Gastroesophageal sphincter (tissue), 4 donors: ENCODE results near the gene PPFIA1. TPM values are rescaled to one million over a fixed set of nuclear protein-coding genes. Genes with fewer than 3 reads are reported as not detected.

Source experiments
- ATAC-seq: fragments of 150-250 bp; one replicate; pipeline ENCODE4 v1.9.1; 2016; ENCODE audit warnings: mild to moderate bottlenecking, moderate library complexity
- H3K27ac ChIP-seq, 4 donors: fragments of 200-600 bp; sonication (generic) in 3 of 4; 1 replicate in 3 of 4; 2 replicates in 1 of 4; pipeline ENCODE4 v1.5.1; 2016 to 2019
- H3K27me3 ChIP-seq: fragments of 200-600 bp; sonication (generic); one replicate; pipeline ENCODE4 v1.5.1; 2019
- H3K36me3 ChIP-seq, 2 donors: fragments of 200-600 bp; sonication (generic); one replicate each; pipeline ENCODE4 v1.5.1; 2019; ENCODE audit warnings: control low read depth in 1 of 2
- H3K4me1 ChIP-seq, 3 donors: fragments of 200-600 bp; sonication (generic); 1 replicate in 2 of 3; 2 replicates in 1 of 3; pipeline ENCODE4 v1.5.1; 2016 to 2019; ENCODE audit warnings: control low read depth in 2 of 3
- H3K4me3 ChIP-seq, 2 donors: fragments of 200-600 bp; sonication (generic); one replicate each; pipeline ENCODE4 v1.5.1; 2019; ENCODE audit warnings: mild to moderate bottlenecking in 1 of 2, moderate library complexity in 1 of 2
- H3K9me3 ChIP-seq, 3 donors: fragments of 200-600 bp; sonication (generic); one replicate each; pipeline ENCODE4 v1.5.1; 2017 to 2019; ENCODE audit warnings: control low read depth in 2 of 3
- EP300 ChIP-seq: sonication (generic); formaldehyde crosslinking; IDR thresholded peaks from one replicate; pipeline ENCODE4 v1.6.1; 2017; ENCODE audit warnings: antibody characterized with exemption, mild to moderate bottlenecking
- POLR2A ChIP-seq, 2 donors: fragments of 450-650 bp; IDR thresholded peaks; one replicate each; pipeline ENCODE4 v1.6.1; 2017; ENCODE audit warnings: antibody characterized with exemption in 2 of 2, mild to moderate bottlenecking in 2 of 2, moderate library complexity in 1 of 2
- POLR2AphosphoS5 ChIP-seq: sonication (generic); formaldehyde crosslinking; IDR thresholded peaks from one replicate; pipeline ENCODE4 v1.6.1; 2017; ENCODE audit warnings: antibody characterized with exemption
- WGBS, 2 donors: methylation state at CpG; one replicate each; pipeline ENCODE4 v1.1.5; 2018; ENCODE audit warnings: low coverage in 1 of 2; 5-methylcytosine and 5-hydroxymethylcytosine counted together
- total RNA-seq, 4 donors: library from RNA; depleted of rRNA; stranded (reverse); fragments of >200 nt; gene quantifications; one replicate each; pipeline ENCODE4 v1.1.0, GENCODE V29; 2016
- TF ChIP-seq, protein P1 (sequence below), 4 experiments: fragments of 200-600 bp in 2 of 4; fragments of 450-650 bp in 2 of 4; sonication (generic) in 1 of 4; IDR thresholded peaks; one replicate each; pipeline ENCODE4 v1.5.1; 2017 to 2019; ENCODE audit warnings: antibody characterized with exemption in 4 of 4, mild to moderate bottlenecking in 2 of 4, moderate library complexity in 2 of 4

Gene PPFIA1
- total RNA-seq, 4 donors from 2014 or later: 54.3 to 68.8 (median 61.5) TPM

DNA sequence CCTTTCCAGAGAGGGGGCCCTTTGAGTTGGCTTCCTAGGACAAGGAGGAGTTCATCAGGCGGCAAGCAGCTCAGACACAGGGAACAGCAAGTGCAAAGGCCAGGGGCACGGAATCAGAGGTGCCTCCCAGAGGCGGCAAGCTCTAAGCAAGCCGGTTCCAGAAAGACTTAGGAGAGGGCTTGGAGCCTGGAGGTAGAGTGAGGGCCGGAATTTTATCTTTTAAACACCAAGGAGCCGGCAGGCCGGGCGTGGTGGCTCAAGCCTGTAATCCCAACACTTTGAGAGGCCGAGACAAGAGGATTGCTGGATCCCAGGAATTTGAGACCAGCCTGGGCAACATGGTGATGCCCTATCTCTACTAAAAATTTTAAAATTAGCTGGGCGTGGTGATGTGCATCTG lies 40.8 kb upstream of the PPFIA1 start:
- ATAC-seq: no peak
- H3K4me3 ChIP-seq: no peak overlapping the region
- no peaks in the 10 kb centered on the region for H3K27me3 ChIP-seq
- no peaks in the 10 kb centered on the region for H3K4me1 ChIP-seq
- no peaks in the 10 kb centered on the region for H3K9me3 ChIP-seq
- H3K27ac ChIP-seq: no peak overlapping the region
- no peaks in the 10 kb centered on the region for H3K36me3 ChIP-seq
- TF ChIP-seq EP300 (no peak), POLR2A (IDR thresholded peaks at IDR 0.05) (no peak), POLR2AphosphoS5 (no peak)
- 92% methylated on average over 4 of the region's 10 CpGs; no CpG with 5 or more reads in 1 of the 2 donors for WGBS, 2 donors

DNA sequence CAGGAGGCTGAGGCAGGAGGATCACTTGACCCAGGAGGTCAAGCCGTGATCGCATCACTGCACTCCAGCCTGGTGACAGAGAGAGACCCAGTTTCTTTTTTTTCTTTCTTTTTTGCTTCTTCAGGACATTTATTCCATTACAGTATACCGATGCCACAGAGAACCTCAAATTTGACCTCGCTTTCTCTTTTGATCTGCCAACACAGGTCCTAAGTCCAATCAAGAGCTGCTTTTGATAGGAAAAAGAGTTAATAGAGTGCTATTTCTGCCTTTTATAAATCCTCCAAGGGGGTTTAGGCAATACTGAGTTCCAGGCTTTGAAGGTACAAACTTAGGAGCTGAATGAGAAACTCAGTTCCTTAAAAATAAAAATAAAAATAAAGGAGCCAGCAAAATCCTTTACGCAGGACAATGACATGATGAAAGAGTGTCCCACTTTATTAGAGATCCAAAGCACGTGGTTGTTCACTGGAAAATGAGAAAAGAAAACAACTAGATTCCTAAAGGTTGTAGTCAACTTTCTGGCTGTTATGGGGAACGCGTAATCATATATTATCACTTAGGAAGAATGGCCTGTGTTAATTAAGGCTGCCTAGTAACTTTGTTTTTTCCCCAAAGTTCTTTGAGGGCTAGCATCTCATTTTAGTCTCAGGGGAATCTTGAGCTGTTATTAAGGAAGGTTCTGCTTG lies 40.2 kb upstream of the PPFIA1 start:
- Histone ChIP-seq H3K36me3 (no peaks in the 10 kb centered on the region), H3K4me1 (no peaks in the 10 kb centered on the region), H3K9me3 (no peaks in the 10 kb centered on the region), H3K27me3 (no peaks in the 10 kb centered on the region), H3K4me3 (no peak overlapping the region), H3K27ac (no peak overlapping the region)
- no peak for TF ChIP-seq POLR2AphosphoS5
- no peak for TF ChIP-seq EP300
- TF ChIP-seq, protein P1, sequence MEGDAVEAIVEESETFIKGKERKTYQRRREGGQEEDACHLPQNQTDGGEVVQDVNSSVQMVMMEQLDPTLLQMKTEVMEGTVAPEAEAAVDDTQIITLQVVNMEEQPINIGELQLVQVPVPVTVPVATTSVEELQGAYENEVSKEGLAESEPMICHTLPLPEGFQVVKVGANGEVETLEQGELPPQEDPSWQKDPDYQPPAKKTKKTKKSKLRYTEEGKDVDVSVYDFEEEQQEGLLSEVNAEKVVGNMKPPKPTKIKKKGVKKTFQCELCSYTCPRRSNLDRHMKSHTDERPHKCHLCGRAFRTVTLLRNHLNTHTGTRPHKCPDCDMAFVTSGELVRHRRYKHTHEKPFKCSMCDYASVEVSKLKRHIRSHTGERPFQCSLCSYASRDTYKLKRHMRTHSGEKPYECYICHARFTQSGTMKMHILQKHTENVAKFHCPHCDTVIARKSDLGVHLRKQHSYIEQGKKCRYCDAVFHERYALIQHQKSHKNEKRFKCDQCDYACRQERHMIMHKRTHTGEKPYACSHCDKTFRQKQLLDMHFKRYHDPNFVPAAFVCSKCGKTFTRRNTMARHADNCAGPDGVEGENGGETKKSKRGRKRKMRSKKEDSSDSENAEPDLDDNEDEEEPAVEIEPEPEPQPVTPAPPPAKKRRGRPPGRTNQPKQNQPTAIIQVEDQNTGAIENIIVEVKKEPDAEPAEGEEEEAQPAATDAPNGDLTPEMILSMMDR (IDR thresholded peaks at IDR 0.05): no peak
- TF ChIP-seq POLR2A (IDR thresholded peaks at IDR 0.05): no peak
- WGBS, 2 donors: 80 to 93% methylated on average over 4 to 8 of the region's 8 CpGs
- no peak for ATAC-seq

DNA sequence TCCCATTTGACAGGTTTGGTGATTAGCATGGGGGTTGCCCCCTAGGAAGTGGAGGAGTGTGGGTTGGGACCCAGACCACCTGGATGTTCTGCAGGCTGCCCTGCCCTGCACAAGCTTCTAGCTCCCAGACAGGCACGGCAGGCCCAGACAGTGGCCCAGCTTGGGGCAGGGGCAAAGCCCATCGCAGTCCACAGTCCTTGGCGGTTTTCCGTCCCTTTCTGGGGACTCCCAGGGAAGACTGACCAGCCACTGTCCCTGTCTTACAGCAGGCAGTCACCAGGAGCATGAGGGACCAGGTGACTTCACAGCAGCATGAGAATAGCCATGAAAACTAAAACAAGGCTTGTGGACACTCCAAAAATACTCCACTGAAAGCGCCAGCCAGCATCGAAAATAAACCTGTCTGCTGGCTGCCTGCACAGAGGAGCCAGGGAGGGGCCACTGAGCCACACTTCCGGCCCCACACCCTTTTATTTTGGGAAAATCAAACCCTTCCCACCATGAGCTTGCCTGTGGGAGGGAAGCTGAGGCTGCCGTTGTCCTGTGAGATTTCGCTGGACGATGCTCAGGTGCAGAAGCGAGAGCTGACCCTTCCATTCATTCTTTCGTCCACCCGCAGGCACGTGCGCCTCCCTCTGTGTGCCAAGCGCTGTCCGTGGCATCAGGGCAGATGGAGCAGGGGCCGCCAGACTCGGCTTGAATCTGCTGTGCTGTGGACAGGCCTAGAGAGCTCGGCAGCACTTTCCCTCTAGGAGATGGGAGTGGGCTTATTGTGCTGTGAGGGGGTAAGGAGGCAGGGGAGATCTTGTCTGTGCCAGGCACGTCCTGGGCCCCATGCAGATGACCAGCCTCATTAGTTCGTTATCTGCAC lies 39.4 kb upstream of the PPFIA1 start:
- no peak for ATAC-seq
- H3K4me3 ChIP-seq: no peak overlapping the region
- no peaks in the 10 kb centered on the region for H3K27me3 ChIP-seq
- WGBS, 2 donors: 0 to 71% methylated on average over 1 to 6 of the region's 22 CpGs
- no peaks in the 10 kb centered on the region for H3K36me3 ChIP-seq
- no peaks in the 10 kb centered on the region for H3K4me1 ChIP-seq
- H3K9me3 ChIP-seq: no peaks in the 10 kb centered on the region
- TF ChIP-seq POLR2AphosphoS5: no peak
- no peak for TF ChIP-seq POLR2A (IDR thresholded peaks at IDR 0.05)
- TF ChIP-seq EP300: no peak
- TF ChIP-seq, protein P1 (IDR thresholded peaks at IDR 0.05): no peak
- H3K27ac ChIP-seq: no peak overlapping the region

DNA sequence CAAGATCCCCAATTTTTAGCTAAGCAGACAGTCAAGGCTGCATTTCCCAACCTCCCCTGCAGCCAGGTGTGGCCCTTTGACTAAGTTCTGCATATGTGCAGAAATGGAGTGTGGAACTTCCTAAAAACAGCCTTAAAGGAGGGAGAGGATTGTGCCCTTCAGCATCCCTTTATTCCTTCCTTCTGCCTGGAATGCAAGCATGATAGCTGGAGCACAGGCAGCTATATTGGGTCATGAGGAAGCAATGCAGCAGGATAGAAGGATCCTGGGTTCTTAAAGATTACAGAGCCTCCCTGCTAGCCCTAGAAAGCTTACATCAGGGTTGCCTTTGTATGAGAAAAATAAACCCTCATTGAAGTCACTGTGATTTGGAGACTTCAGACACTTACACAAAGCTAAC lies 37.5 kb upstream of the PPFIA1 start:
- Histone ChIP-seq H3K4me1 (no peaks in the 10 kb centered on the region), H3K27ac (no peak overlapping the region), H3K9me3 (no peaks in the 10 kb centered on the region), H3K27me3 (no peaks in the 10 kb centered on the region), H3K4me3 (no peak overlapping the region), H3K36me3 (no peaks in the 10 kb centered on the region)
- no peak for TF ChIP-seq POLR2AphosphoS5
- no peak for TF ChIP-seq EP300
- TF ChIP-seq POLR2A (IDR thresholded peaks at IDR 0.05): no peak
- TF ChIP-seq, protein P1 (IDR thresholded peaks at IDR 0.05): no peak
- no peak for ATAC-seq

GRCh38 chr11:70233511-70233934 lies 37.0 kb upstream of the PPFIA1 start:
- no peaks in the 10 kb centered on the region for H3K4me1 ChIP-seq
- H3K27me3 ChIP-seq: no peaks in the 10 kb centered on the region
- H3K27ac ChIP-seq: no peak overlapping the region
- H3K36me3 ChIP-seq: no peaks in the 10 kb centered on the region
- TF ChIP-seq POLR2A (IDR thresholded peaks at IDR 0.05) (no peak), EP300 (no peak), POLR2AphosphoS5 (no peak)
- TF ChIP-seq, protein P1 (IDR thresholded peaks at IDR 0.05): no peak
- no peak overlapping the region for H3K4me3 ChIP-seq
- no peaks in the 10 kb centered on the region for H3K9me3 ChIP-seq
- WGBS, 2 donors: 25 to 47% methylated on average over 4 to 8 of the region's 11 CpGs
- ATAC-seq: no peak
